Nephron (organoid): Measurements from ENCODE around the gene CST11.

ENCODE experiments used
- H3K27ac Mint-ChIP-seq, 3 experiments: 2 replicates each; pipeline ENCODE4 v1.8.0; 2020; ENCODE audit warnings: mixed read lengths in 3 of 3, mild to moderate bottlenecking in 2 of 3, moderate library complexity in 1 of 3
- H3K27me3 Mint-ChIP-seq: 2 replicates; pipeline ENCODE4 v1.8.0; 2021; ENCODE audit warnings: low read depth, mild to moderate bottlenecking, moderate library complexity, mixed read lengths
- H3K36me3 Mint-ChIP-seq: 2 replicates; pipeline ENCODE4 v1.8.0; 2020; ENCODE audit warnings: low read depth, mixed read lengths
- H3K4me1 Mint-ChIP-seq: 2 replicates; pipeline ENCODE4 v1.8.0; 2020; ENCODE audit warnings: mixed read lengths
- H3K4me3 Mint-ChIP-seq, 3 experiments: 2 replicates each; pipeline ENCODE4 v1.8.0; 2020; ENCODE audit warnings: mild to moderate bottlenecking in 3 of 3, mixed read lengths in 3 of 3, moderate library complexity in 2 of 3
- H3K9me3 Mint-ChIP-seq: 2 replicates; pipeline ENCODE4 v1.8.0; 2020; ENCODE audit warnings: mixed read lengths
- TF ChIP-seq, protein P1 (sequence below), 3 experiments: fragments of 200-600 bp; sonication (generic); IDR thresholded peaks; one replicate each; pipeline ENCODE4 v1.5.0; 2021; ENCODE audit warnings: antibody characterized with exemption in 3 of 3; ENCODE audit not compliant: unreplicated experiment in 3 of 3

CST11 gene

DNA sequence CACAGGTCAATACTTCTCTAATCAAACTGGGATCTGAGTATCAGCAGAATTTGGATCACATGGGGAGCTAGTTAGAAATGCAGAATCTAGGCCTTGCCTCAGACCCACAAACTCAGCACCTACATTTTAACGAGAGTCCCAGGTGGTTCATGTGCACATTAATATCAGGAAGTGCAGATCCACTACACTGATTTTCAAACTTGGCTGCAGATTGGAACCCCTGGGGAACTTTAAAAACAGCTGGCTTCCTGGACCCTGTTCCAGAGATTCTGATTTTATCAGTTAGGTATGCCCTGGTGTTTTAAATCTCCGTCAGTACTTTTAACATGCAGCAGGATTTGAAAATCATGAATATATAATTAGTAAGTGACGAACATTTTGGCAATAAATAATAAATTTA is 36.3 kb upstream of the CST11 start:
- Mint-ChIP-seq H3K4me3 (no peak overlapping the region), H3K27ac (no peak overlapping the region), H3K9me3 (no peaks in the 10 kb centered on the region), H3K27me3 (peaks cover 7% of the 10 kb centered on the region), H3K4me1 (no peaks in the 10 kb centered on the region), H3K36me3 (no peaks in the 10 kb centered on the region)
- TF ChIP-seq, protein P1, sequence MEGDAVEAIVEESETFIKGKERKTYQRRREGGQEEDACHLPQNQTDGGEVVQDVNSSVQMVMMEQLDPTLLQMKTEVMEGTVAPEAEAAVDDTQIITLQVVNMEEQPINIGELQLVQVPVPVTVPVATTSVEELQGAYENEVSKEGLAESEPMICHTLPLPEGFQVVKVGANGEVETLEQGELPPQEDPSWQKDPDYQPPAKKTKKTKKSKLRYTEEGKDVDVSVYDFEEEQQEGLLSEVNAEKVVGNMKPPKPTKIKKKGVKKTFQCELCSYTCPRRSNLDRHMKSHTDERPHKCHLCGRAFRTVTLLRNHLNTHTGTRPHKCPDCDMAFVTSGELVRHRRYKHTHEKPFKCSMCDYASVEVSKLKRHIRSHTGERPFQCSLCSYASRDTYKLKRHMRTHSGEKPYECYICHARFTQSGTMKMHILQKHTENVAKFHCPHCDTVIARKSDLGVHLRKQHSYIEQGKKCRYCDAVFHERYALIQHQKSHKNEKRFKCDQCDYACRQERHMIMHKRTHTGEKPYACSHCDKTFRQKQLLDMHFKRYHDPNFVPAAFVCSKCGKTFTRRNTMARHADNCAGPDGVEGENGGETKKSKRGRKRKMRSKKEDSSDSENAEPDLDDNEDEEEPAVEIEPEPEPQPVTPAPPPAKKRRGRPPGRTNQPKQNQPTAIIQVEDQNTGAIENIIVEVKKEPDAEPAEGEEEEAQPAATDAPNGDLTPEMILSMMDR (IDR thresholded peaks at IDR 0.05; ENCODE audit: unreplicated experiment in 3 of 3), result no peak

GRCh38 chr20:23488470-23488869 is 35.8 kb upstream of the CST11 start:
- H3K36me3 Mint-ChIP-seq, result no peaks in the 10 kb centered on the region
- no peak overlapping the region for H3K27ac Mint-ChIP-seq
- peaks cover 7% of the 10 kb centered on the region for H3K27me3 Mint-ChIP-seq
- H3K4me3 Mint-ChIP-seq, result no peak overlapping the region
- no peaks in the 10 kb centered on the region for H3K9me3 Mint-ChIP-seq
- H3K4me1 Mint-ChIP-seq, result no peaks in the 10 kb centered on the region
- TF ChIP-seq, protein P1 (IDR thresholded peaks at IDR 0.05; ENCODE audit: unreplicated experiment in 3 of 3), result no peak

- no peaks in the 10 kb centered on the region for H3K27me3 Mint-ChIP-seq
- no peak overlapping the region for H3K27ac Mint-ChIP-seq
- H3K4me3 Mint-ChIP-seq, result no peak overlapping the region
- TF ChIP-seq, protein P1 (IDR thresholded peaks at IDR 0.05; ENCODE audit: unreplicated experiment in 3 of 3), result no peak
- no peaks in the 10 kb centered on the region for H3K9me3 Mint-ChIP-seq
- no peaks in the 10 kb centered on the region for H3K36me3 Mint-ChIP-seq
- H3K4me1 Mint-ChIP-seq, result no peaks in the 10 kb centered on the region
Observed at GRCh38 chr20:23484081-23484480, 31.4 kb upstream of the CST11 start.

DNA sequence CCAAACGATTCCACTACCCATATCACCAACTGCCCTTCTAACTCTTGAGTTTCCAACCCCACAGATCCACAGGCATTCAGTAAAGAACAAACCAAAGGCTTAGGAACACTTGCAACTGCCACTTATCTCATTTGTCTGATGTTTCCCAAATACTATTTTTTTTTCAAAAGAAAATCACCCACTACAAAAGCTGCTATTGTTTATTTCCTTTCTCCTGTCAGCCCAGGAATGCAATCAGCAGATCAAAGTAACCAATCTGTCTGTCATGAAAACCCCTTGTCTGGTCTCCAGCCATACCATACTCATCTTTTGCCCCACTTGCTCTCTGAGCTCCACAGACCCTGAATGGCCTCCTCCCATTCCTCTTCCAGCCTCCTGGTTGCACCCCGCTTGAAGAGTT is 29.5 kb upstream of the CST11 start:
- no peak overlapping the region for H3K4me3 Mint-ChIP-seq
- H3K27ac Mint-ChIP-seq, result no peak overlapping the region
- no peaks in the 10 kb centered on the region for H3K36me3 Mint-ChIP-seq
- TF ChIP-seq, protein P1 (IDR thresholded peaks at IDR 0.05; ENCODE audit: unreplicated experiment in 3 of 3), result no peak
- no peaks in the 10 kb centered on the region for H3K27me3 Mint-ChIP-seq
- no peaks in the 10 kb centered on the region for H3K9me3 Mint-ChIP-seq
- no peaks in the 10 kb centered on the region for H3K4me1 Mint-ChIP-seq

GRCh38 chr20:23479043-23479442 is 26.4 kb upstream of the CST11 start:
- Mint-ChIP-seq H3K4me1 (no peaks in the 10 kb centered on the region), H3K36me3 (no peaks in the 10 kb centered on the region), H3K27me3 (no peaks in the 10 kb centered on the region), H3K4me3 (no peak overlapping the region), H3K9me3 (no peaks in the 10 kb centered on the region), H3K27ac (no peak overlapping the region)
- TF ChIP-seq, protein P1 (IDR thresholded peaks at IDR 0.05; ENCODE audit: unreplicated experiment in 3 of 3), result no peak

- TF ChIP-seq, protein P1 (IDR thresholded peaks at IDR 0.05; ENCODE audit: unreplicated experiment in 3 of 3), result no peak
- Mint-ChIP-seq H3K27me3 (no peaks in the 10 kb centered on the region), H3K36me3 (no peaks in the 10 kb centered on the region), H3K27ac (no peak overlapping the region), H3K9me3 (no peaks in the 10 kb centered on the region), H3K4me1 (no peaks in the 10 kb centered on the region), H3K4me3 (no peak overlapping the region)
Observed at GRCh38 chr20:23477223-23477622, 24.5 kb upstream of the CST11 start.
